HG02763 (cell line): ENCODE measurements around the gene EML3.
A peak's percentile ranks its signal among the peaks of the same experiment; 100 is the strongest.
"Not testable (repeated sequence)": the region's sequence is repeated elsewhere in the genome, so short reads cannot be mapped to it uniquely, and the experiment has no call there.

Source experiments
- ATAC-seq: cut with Tn5 transposase; IDR thresholded peaks from one replicate; pipeline ENCODE4 v1.9.1; 2021; ENCODE audit warnings: mild to moderate bottlenecking, moderate library complexity; ENCODE audit not compliant: unreplicated experiment

EML3 gene

GRCh38 chr11:62573006-62573591, 39.5 kb downstream of the EML3 start:
- ATAC-seq = no peak

DNA sequence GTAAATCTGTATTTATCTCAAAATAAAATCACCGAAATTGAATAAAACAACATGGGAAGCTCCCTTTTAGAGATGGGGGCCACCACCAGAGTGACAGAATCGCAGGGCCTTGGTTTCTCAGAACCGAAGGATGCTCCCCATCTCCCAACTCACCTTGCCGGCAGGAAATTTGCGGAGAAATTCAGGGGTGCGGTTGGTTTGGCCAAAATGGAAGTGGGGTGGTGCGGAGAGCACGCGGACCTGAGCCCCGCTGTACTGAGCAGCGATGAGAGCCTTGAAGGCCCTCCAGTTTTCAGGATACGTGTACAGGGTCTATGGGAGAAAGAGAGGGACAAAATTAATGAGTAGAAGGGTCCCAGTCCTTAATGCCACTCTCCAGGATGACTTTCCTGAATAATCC, 40.1 kb downstream of the EML3 start:
- ATAC-seq = no peak

- ATAC-seq = not testable (repeated sequence)
These were observed 41.1 kb downstream of the EML3 start for GRCh38 chr11:62571493-62571892.

DNA sequence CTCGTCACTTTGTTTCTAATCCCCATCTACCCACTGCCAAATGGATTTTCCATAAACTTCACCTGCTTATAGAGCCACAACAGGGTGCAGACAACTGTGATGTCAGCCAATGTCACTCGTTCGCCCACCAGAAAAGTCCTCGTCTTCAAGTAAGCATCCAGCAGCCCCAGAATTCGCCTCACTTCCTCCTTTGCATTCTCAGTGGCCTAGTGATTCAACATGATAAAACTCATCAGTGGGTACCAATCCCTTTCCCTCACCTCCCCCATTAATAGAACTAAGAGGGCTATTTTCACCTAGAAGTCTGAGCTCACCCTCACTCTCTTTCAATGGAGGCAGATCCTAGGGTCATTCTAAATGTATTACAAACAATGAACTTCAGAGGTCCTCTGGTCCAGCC, 41.7 kb downstream of the EML3 start:
- not testable (repeated sequence) for ATAC-seq

GRCh38 chr11:62569611-62570010, 43.0 kb downstream of the EML3 start:
- no peak for ATAC-seq

DNA sequence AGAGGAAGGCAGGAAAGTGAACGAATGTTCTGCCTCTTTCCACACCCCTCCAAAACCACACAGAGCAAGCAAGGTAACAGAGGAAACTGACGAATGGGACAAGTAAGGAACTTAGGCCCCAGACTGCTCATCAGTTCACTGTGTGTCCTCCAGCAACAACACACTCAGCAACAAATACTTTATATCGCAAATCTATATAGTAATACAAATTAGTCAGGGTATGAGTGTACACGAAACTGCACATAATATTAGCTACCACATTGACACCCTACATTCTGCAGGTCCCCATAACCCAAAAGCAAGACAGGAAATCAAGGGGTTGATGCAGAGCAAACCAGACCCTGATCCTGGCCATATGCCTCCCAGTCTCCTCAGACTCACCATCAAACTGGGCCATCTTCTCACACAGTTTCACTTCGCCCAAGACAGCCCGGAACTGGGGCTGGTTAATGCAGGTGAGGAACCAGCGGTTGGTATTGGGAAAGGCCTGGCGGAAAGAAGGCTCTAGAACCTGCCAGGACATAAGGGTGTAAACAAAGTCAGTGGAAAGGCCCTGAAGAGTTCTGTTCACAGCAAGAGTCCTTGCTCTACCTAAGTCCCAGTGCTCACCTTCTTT, 45.4 kb downstream of the EML3 start:
- no peak for ATAC-seq

DNA sequence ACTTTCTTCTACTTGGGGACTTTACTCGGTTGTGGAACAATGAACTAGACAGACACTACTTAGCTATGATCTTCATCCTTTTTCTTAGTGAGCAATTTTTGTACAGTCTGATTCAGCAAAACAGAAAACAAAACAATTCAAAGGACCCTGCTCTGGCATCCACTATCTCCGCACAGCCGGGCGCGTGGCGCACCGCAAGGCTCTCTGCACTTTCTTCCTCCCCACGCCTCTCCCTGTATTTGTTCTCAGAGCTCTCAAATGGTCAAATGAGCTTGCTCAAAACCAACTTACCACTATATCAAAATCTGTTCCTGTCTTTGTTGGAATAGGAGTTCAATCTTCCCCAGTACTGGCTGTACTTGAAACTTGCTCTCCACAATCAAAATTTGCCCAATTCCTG, 46.3 kb downstream of the EML3 start:
- no peak for ATAC-seq

GRCh38 chr11:62565100-62565802, 47.3 kb downstream of the EML3 start:
- ATAC-seq = no peak

DNA sequence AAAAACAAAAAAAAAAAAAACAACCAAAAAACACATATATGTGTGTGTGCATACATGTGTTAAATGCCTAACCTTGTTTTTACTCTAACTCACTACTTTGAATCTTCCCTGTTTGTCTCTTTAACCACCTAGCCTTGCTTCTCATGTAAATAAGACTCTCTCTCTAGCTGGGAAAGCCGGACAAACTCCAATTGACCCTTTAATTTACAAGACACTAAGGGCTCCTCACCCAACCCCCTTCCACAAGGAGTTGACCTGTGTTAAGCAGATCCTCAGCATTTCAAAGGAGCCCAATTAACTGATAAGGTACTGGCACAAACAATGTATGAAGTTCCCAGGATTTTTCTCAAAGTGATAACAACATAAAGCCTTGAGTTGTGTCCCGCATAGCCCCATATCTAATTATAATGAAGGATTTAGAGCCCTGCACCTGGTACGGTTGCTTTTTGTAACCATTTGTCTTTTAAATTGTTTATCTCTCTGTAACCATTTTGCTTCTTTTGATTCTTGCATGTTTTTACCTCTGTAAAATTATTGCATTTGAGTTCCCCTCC, 50.8 kb downstream of the EML3 start:
- not testable (repeated sequence) for ATAC-seq

- no peak for ATAC-seq
These were observed 51.9 kb downstream of the EML3 start for GRCh38 chr11:62560566-62561103.

DNA sequence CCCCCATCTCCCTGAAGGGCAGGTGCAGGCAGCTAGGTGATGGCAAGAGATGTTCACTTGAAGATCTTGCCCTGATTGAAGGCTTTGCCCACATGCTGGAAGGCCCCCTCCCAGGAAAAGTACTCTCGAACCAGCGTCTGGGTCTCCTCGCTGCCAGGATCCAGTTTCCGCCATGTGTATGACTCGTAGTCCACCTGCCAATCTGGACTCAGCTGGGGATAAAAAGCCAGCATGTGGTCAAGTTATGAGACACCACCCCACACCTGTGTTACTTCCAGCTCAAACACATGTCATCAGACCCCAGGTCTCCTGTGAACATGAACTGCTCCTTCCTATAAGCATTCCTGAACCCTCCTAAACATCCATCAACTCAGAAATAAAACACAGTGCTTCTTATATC, 52.9 kb downstream of the EML3 start:
- ATAC-seq = not testable (repeated sequence)

DNA sequence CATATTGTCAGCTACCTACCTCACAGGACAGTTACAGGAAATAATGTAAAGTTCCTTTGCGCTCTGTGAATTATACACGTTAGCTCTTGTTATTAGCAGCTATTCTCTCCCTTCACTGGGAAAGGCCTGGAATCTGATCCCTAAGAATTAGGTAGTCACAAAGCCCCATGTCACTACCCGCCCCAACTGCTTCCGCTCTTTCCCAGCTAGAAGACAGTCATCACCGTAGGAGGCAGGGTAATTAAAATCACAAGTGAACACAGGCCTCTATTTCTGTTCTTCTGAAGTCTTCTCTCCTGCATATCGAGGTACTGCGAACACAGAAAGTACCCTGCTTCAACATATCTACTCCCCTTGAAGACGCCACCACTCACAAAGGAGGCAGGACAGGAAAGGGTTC, 53.4 kb downstream of the EML3 start:
- no peak for ATAC-seq

GRCh38 chr11:62558669-62559068, 53.9 kb downstream of the EML3 start:
- ATAC-seq = no peak

GRCh38 chr11:62556875-62557631, 55.5 kb downstream of the EML3 start:
- ATAC-seq = peak; percentile 11

DNA sequence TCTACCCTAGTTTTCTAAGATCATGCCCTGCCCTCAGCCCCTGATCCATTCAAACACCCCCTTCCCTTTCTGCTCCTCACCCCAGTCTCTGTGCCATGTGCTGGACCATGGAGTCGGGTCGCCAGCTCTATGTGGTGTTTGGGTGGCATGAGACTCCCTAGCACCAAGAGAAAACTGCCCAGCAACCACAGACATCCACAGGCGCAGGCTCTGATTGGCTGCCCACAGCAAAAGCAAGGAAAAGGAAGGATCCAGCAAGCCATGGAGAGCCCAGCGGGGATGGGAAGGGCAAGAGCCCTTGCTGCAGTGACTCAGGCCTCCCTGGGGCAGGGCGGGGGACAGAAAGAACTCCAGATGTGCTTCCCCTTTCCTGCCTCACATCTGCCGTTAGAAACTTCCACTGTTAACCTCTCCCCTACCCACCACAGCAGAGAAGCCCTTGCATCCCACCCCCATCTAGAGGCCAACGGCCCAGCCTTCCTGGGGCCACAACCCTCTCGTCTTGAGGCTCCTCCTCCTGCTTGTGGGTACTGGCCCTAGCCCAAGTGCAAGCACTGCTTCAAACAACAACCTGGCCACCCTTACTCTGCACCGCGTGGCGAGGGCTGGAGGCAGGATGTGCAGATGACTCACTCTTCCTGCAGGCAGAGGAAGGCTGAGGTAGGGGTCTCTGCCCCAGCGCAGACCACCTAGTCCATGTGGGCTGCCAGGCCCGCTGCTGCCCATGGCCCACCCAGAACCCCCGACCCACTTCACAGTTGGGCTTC, 56.3 kb downstream of the EML3 start:
- ATAC-seq = peak; percentile 34

DNA sequence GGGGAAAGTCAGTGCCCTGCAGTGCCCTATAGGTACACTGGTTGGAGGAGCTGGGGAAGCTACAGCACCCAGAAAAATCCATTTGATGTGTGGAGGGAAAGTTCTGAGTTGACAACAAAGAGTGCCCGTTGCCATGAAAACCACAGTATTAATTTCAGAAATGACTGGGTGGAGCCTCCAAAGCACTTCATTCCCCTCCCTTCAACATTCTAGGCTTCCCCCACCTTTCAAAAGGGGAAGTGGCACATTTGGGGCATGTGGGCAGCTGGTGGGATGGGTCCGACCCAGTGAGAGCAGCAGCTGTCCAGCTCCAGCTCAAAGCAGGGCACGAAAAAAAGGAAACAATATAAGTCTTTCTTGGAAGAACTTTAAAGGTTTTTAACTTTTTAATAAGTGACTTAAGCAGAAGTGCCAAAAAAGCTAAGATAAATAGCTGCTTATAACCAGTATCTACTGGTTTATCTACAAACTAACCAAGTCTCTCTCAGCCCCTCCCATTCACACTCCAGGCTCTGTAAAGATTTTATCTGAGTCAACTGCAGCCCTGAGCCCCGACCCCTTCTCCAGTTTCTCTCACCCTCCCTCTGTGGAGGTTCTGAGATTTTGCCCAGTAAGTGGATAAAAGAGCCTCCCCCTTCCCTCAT, 57.0 kb downstream of the EML3 start:
- ATAC-seq = peak; percentile 29

DNA sequence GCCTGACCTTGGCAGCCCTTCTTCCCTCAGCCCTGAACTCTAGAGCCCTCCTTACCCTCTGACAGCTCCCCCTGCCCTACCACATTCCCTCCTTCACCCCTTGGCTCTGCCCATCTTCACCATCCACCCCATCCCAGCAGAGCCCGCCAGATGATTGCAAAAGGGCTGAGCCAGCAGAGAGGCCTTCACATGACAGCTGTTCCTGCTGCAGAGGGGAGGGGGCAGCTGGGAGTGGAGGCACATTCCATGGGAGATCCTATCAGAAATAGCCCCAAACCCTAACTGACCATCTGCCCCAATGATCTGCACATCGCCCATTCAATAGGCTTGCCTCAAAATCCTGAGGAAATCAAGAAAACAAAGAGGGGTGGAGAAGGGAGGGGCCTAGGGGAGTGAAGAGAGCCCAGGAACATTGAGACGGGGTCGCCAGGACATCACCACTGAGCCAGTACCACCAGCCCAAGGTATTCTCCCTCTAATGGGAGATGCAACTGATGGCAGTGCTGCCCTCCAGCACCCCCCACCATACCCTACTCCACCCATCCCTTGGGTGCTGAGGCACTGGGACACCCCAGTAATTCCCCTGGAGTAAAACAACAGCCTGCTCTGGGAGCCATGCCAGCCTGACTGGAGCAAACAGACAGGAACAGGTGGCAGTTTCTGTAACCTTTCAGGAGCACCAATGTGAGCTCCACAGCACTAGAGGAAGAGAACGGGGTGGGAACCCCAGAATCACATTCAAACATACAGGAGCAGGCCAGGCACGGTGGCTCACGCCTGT, 58.0 kb downstream of the EML3 start:
- ATAC-seq = no peak

GRCh38 chr11:62553839-62554361, 58.7 kb downstream of the EML3 start:
- ATAC-seq = no peak
